H9 (cell line): ENCODE data around the gene PCDHGA8. TPM values are rescaled to one million over a fixed set of nuclear protein-coding genes. Genes with fewer than 3 reads are reported as not detected.

Experiments used
- DNase-seq: peaks from one replicate; pipeline ENCODE4 v3.0.0-alpha.2; 2017
- H2AFZ ChIP-seq: one replicate; pipeline ENCODE4 v1.6.1; 2013; ENCODE audit warnings: mild to moderate bottlenecking, low read length, control low read depth, moderate library complexity
- H2AK5ac ChIP-seq: 2 replicates; pipeline ENCODE4 v1.6.1; 2013; ENCODE audit warnings: low read length, control low read depth, mixed read lengths; ENCODE audit not compliant: insufficient read length
- H2BK120ac ChIP-seq: one replicate; pipeline ENCODE4 v1.6.1; 2013; ENCODE audit warnings: low read depth, mild to moderate bottlenecking, low read length, control low read depth, inconsistent platforms; ENCODE audit not compliant: poor library complexity, severe bottlenecking
- H2BK12ac ChIP-seq: 2 replicates; pipeline ENCODE4 v1.6.1; 2013; ENCODE audit warnings: low read length, control low read depth, mixed read lengths, low read depth; ENCODE audit not compliant: insufficient read length
- H2BK15ac ChIP-seq: 2 replicates; pipeline ENCODE4 v1.6.1; 2013; ENCODE audit warnings: low read depth, low read length, control low read depth
- H2BK20ac ChIP-seq: one replicate; pipeline ENCODE4 v1.6.1; 2013; ENCODE audit warnings: low read depth, mild to moderate bottlenecking, low read length, control low read depth, inconsistent platforms; ENCODE audit not compliant: poor library complexity, severe bottlenecking
- H2BK5ac ChIP-seq: 2 replicates; pipeline ENCODE4 v1.6.1; 2013; ENCODE audit warnings: low read length, control low read depth, mixed read lengths; ENCODE audit not compliant: insufficient read length
- H3K14ac ChIP-seq: 2 replicates; pipeline ENCODE4 v1.6.1; 2013; ENCODE audit warnings: low read length, control low read depth; ENCODE audit not compliant: insufficient read depth
- H3K18ac ChIP-seq: 2 replicates; pipeline ENCODE4 v1.6.1; 2013; ENCODE audit warnings: low read depth, mild to moderate bottlenecking, mixed read lengths, low read length, control low read depth; ENCODE audit not compliant: insufficient read length
- H3K23ac ChIP-seq: 2 replicates; pipeline ENCODE4 v1.6.1; 2013; ENCODE audit warnings: low read length, control low read depth, mixed read lengths, low read depth; ENCODE audit not compliant: insufficient read length
- H3K23me2 ChIP-seq: 2 replicates; pipeline ENCODE4 v1.6.1; 2013; ENCODE audit warnings: low read depth, mild to moderate bottlenecking, mixed read lengths, low read length, control low read depth; ENCODE audit not compliant: insufficient read length, poor library complexity, severe bottlenecking
- H3K27ac ChIP-seq: 2 replicates; pipeline ENCODE4 v1.5.1; 2013; ENCODE audit warnings: low read length, control low read depth, mixed read lengths, low read depth; ENCODE audit not compliant: insufficient read length
- H3K27me3 ChIP-seq: 2 replicates; pipeline ENCODE4 v1.6.1; 2013; ENCODE audit warnings: low read length, control low read depth, inconsistent platforms; ENCODE audit not compliant: insufficient read depth
- H3K4ac ChIP-seq: 2 replicates; pipeline ENCODE4 v1.6.1; 2013; ENCODE audit warnings: low read depth, mild to moderate bottlenecking, control low read depth, inconsistent platforms, low read length, moderate library complexity
- H3K4me1 ChIP-seq: 2 replicates; pipeline ENCODE4 v1.6.1; 2013; ENCODE audit warnings: low read length, control low read depth, inconsistent platforms; ENCODE audit not compliant: insufficient read depth
- H3K4me2 ChIP-seq: 2 replicates; pipeline ENCODE4 v1.6.1; 2013; ENCODE audit warnings: low read length, control low read depth, mixed read lengths; ENCODE audit not compliant: insufficient read length, insufficient read depth
- H3K56ac ChIP-seq: 2 replicates; pipeline ENCODE4 v1.6.1; 2013; ENCODE audit warnings: low read depth, mild to moderate bottlenecking, mixed read lengths, low read length, control low read depth; ENCODE audit not compliant: insufficient read length
- H3K79me1 ChIP-seq: 2 replicates; pipeline ENCODE4 v1.6.1; 2013; ENCODE audit warnings: low read depth, mild to moderate bottlenecking, moderate library complexity, low read length, control low read depth, inconsistent platforms; ENCODE audit not compliant: insufficient read depth, poor library complexity, severe bottlenecking
- H3K79me2 ChIP-seq: 2 replicates; pipeline ENCODE4 v1.6.1; 2013; ENCODE audit warnings: low read length, control low read depth, inconsistent platforms; ENCODE audit not compliant: insufficient read depth
- H3K9ac ChIP-seq: 2 replicates; pipeline ENCODE4 v1.6.1; 2013; ENCODE audit warnings: low read length, control low read depth, mixed read lengths; ENCODE audit not compliant: insufficient read length; ENCODE audit errors: extremely low read depth
- H3K9me3 ChIP-seq: one replicate; pipeline ENCODE4 v1.6.1; 2013; ENCODE audit warnings: low read depth, low read length, inconsistent platforms; ENCODE audit not compliant: control insufficient read depth
- H3T11ph ChIP-seq: one replicate; pipeline ENCODE4 v1.6.1; 2013; ENCODE audit warnings: mild to moderate bottlenecking, low read length, control low read depth, inconsistent platforms
- H4K20me1 ChIP-seq: one replicate; pipeline ENCODE4 v1.6.1; 2013; ENCODE audit not compliant: control insufficient read depth, insufficient read length, insufficient read depth
- H4K5ac ChIP-seq: 2 replicates; pipeline ENCODE4 v1.6.1; 2013; ENCODE audit warnings: low read depth, mild to moderate bottlenecking, mixed read lengths, low read length, control low read depth; ENCODE audit not compliant: insufficient read length
- H4K8ac ChIP-seq: replicated peaks from 2 replicates; pipeline ENCODE4 v1.6.1; 2013; ENCODE audit warnings: low read length, control low read depth, mixed read lengths, low read depth; ENCODE audit not compliant: insufficient read length
- H4K91ac ChIP-seq: 2 replicates; pipeline ENCODE4 v1.6.1; 2013; ENCODE audit warnings: low read depth, mild to moderate bottlenecking, moderate library complexity, mixed read lengths, low read length, control low read depth; ENCODE audit not compliant: insufficient read length
- H3K27ac Mint-ChIP-seq, 3 experiments: 2 replicates in 2 of 3; 3 replicates in 1 of 3; pipeline ENCODE4 v1.8.0; 2020 to 2021; ENCODE audit warnings: mixed read lengths in 3 of 3, mild to moderate bottlenecking in 1 of 3, moderate library complexity in 1 of 3
- H3K27me3 Mint-ChIP-seq: 2 replicates; pipeline ENCODE4 v1.8.0; 2021; ENCODE audit warnings: low read depth, mild to moderate bottlenecking, moderate library complexity, mixed read lengths
- H3K36me3 Mint-ChIP-seq, 3 experiments: 2 replicates in 2 of 3; 3 replicates in 1 of 3; pipeline ENCODE4 v1.8.0; 2020 to 2021; ENCODE audit warnings: low read depth in 3 of 3, mixed read lengths in 3 of 3; ENCODE audit not compliant: insufficient read depth in 1 of 3
- H3K4me1 Mint-ChIP-seq, 2 experiments: 2 replicates each; pipeline ENCODE4 v1.8.0; 2020; ENCODE audit warnings: mixed read lengths in 2 of 2
- H3K4me3 Mint-ChIP-seq, 2 experiments: 2 replicates in 1 of 2; 3 replicates in 1 of 2; pipeline ENCODE4 v1.8.0; 2020 to 2021; ENCODE audit warnings: mild to moderate bottlenecking in 2 of 2, mixed read lengths in 2 of 2, moderate library complexity in 1 of 2
- H3K9me3 Mint-ChIP-seq, 2 experiments: 2 replicates in 1 of 2; 3 replicates in 1 of 2; pipeline ENCODE4 v1.8.0; 2020; ENCODE audit warnings: mild to moderate bottlenecking in 2 of 2, mixed read lengths in 2 of 2, moderate library complexity in 1 of 2
- WGBS: extraction: QIAGEN DNeasy Blood & Tissue Kit; methylation state at CpG from one replicate; pipeline ENCODE4 v1.1.7; 2013; ENCODE audit warnings: missing lambda C conversion rate, low lambda C conversion rate, mixed read lengths; ENCODE audit not compliant: insufficient read length; ENCODE audit errors: extremely low coverage; 5-methylcytosine and 5-hydroxymethylcytosine counted together
- total RNA-seq: library from RNA; stranded (reverse); gene quantifications from 2 replicates; pipeline ENCODE4 v1.2.1, GENCODE V29; 2021
- TF ChIP-seq, protein P1 (sequence below): fragments of 200-600 bp; sonication (generic); conservative IDR thresholded peaks from 3 replicates; pipeline ENCODE4 v1.8.0; 2021; ENCODE audit warnings: antibody characterized with exemption, mild to moderate bottlenecking

PCDHGA8 gene
- total RNA-seq, 1 experiment from 2014 or later = 0.90 TPM

DNA sequence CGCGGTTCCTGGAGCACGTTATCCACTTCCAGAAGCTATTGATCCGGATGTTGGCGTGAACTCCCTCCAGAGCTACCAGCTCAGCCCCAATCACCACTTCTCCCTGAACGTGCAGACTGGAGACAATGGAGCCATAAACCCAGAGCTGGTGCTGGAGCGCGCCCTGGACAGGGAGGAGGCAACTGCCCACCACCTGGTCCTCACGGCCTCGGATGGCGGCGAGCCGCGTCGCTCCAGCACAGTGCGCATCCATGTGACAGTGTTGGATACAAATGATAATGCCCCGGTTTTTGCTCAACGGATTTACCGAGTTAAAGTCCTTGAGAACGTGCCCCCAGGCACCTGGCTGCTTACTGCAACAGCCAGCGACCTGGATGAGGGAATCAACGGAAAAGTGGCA is 11.0 kb downstream of the PCDHGA8 start:
- H3K36me3 Mint-ChIP-seq = peaks cover 19 to 31% (median 31%) of the 10 kb centered on the region in 3 experiments
- no peaks in the 10 kb centered on the region for H3K79me1 ChIP-seq

More for the DNA sequence above, 11.0 kb downstream of the PCDHGA8 start:
- Histone ChIP-seq H2AFZ (no peak overlapping the region), H3K18ac (no peak overlapping the region), H2BK5ac (no peak overlapping the region), H2BK20ac (no peak overlapping the region), H2BK12ac (no peak overlapping the region), H3T11ph (no peak overlapping the region), H4K20me1 (no peaks in the 10 kb centered on the region), H3K23me2 (peaks cover 5% of the 10 kb centered on the region), H3K27ac (no peak overlapping the region), H3K56ac (no peak overlapping the region), H3K4me1 (no peaks in the 10 kb centered on the region), H3K23ac (no peak overlapping the region), H2BK120ac (no peak overlapping the region), H4K8ac (no peak overlapping the region), H4K91ac (no peak overlapping the region), H2AK5ac (no peak overlapping the region), H2BK15ac (no peak overlapping the region), H3K79me2 (no peaks in the 10 kb centered on the region), H3K14ac (no peak overlapping the region), H4K5ac (no peak overlapping the region), H3K4ac (no peak overlapping the region), H3K27me3 (no peaks in the 10 kb centered on the region), H3K9ac (no peak overlapping the region), H3K9me3 (peaks cover 29% of the 10 kb centered on the region), H3K4me2 (no peak overlapping the region)
- DNase-seq = no peak
- no CpG with 5 or more reads among the region's 22 CpGs for WGBS
- no peak overlapping the region for H3K4me3 Mint-ChIP-seq
- H3K27me3 Mint-ChIP-seq = peaks cover 3% of the 10 kb centered on the region
- H3K27ac Mint-ChIP-seq = no peak overlapping the region
- TF ChIP-seq, protein P1, sequence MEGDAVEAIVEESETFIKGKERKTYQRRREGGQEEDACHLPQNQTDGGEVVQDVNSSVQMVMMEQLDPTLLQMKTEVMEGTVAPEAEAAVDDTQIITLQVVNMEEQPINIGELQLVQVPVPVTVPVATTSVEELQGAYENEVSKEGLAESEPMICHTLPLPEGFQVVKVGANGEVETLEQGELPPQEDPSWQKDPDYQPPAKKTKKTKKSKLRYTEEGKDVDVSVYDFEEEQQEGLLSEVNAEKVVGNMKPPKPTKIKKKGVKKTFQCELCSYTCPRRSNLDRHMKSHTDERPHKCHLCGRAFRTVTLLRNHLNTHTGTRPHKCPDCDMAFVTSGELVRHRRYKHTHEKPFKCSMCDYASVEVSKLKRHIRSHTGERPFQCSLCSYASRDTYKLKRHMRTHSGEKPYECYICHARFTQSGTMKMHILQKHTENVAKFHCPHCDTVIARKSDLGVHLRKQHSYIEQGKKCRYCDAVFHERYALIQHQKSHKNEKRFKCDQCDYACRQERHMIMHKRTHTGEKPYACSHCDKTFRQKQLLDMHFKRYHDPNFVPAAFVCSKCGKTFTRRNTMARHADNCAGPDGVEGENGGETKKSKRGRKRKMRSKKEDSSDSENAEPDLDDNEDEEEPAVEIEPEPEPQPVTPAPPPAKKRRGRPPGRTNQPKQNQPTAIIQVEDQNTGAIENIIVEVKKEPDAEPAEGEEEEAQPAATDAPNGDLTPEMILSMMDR = no peak
- H3K4me1 Mint-ChIP-seq = peaks cover 2 to 3% of the 10 kb centered on the region in 2 experiments
- H3K9me3 Mint-ChIP-seq = peaks cover 33 to 51% of the 10 kb centered on the region in 2 experiments
